ENCODE results near the gene BANF1.
A peak's percentile ranks its signal among the peaks of the same experiment; 100 is the strongest.
"Not testable (repeated sequence)": the region's sequence is repeated elsewhere in the genome, so short reads cannot be mapped to it uniquely, and the experiment has no call there.

The BANF1 gene

GRCh38 chr11:65987336-65987735 lies 15.0 kb upstream of the BANF1 start:
- TF ChIP-seq GATA1 (IDR thresholded peaks at IDR 0.05; ENCODE audit: low read depth, low read length) (no peak), POLR2A (IDR thresholded peaks at IDR 0.05; ENCODE audit: low read length) (no peak)
- DNase-seq: no peak

- TF ChIP-seq POLR2A (IDR thresholded peaks at IDR 0.05; ENCODE audit: low read length): no peak
- TF ChIP-seq GATA1 (IDR thresholded peaks at IDR 0.05; ENCODE audit: low read depth, low read length): no peak
- DNase-seq: peak; percentile 95 to 97
Observed at GRCh38 chr11:65988791-65989592, 13.3 kb upstream of the BANF1 start.

- no peak for DNase-seq
- no peak for TF ChIP-seq POLR2A (IDR thresholded peaks at IDR 0.05; ENCODE audit: low read length)
Observed at GRCh38 chr11:65992056-65992455, 10.2 kb upstream of the BANF1 start.

- TF ChIP-seq POLR2A (IDR thresholded peaks at IDR 0.05; ENCODE audit: low read length) (no peak), GATA1 (IDR thresholded peaks at IDR 0.05; ENCODE audit: low read depth, low read length) (no peak)
- DNase-seq: peak; percentile 17 to 72
Observed at GRCh38 chr11:65997286-65997685, 5.0 kb upstream of the BANF1 start.

- DNase-seq: no peak
- TF ChIP-seq POLR2A (IDR thresholded peaks at IDR 0.05; ENCODE audit: low read length) (no peak), GATA1 (IDR thresholded peaks at IDR 0.05; ENCODE audit: low read depth, low read length) (no peak)
Observed at GRCh38 chr11:66002648-66003225, 434 bp downstream of the BANF1 start.

GRCh38 chr11:66003291-66003690 lies 988 bp downstream of the BANF1 start:
- DNase-seq: no peak
- TF ChIP-seq POLR2A (IDR thresholded peaks at IDR 0.05; ENCODE audit: low read length): no peak
- no peak for TF ChIP-seq GATA1 (IDR thresholded peaks at IDR 0.05; ENCODE audit: low read depth, low read length)

- no peak for DNase-seq
- TF ChIP-seq GATA1 (IDR thresholded peaks at IDR 0.05; ENCODE audit: low read depth, low read length): no peak
- no peak for TF ChIP-seq POLR2A (IDR thresholded peaks at IDR 0.05; ENCODE audit: low read length)
Observed at GRCh38 chr11:66004186-66004585, 1.9 kb downstream of the BANF1 start.

GRCh38 chr11:66006134-66006890 lies 4.0 kb downstream of the BANF1 start:
- no peak for DNase-seq
- TF ChIP-seq POLR2A (IDR thresholded peaks at IDR 0.05; ENCODE audit: low read length) (no peak), GATA1 (IDR thresholded peaks at IDR 0.05; ENCODE audit: low read depth, low read length) (no peak)

- no peak for TF ChIP-seq GATA1 (IDR thresholded peaks at IDR 0.05; ENCODE audit: low read depth, low read length)
- TF ChIP-seq POLR2A (IDR thresholded peaks at IDR 0.05; ENCODE audit: low read length): no peak
- no peak for DNase-seq
Observed at GRCh38 chr11:66006891-66007176, 4.5 kb downstream of the BANF1 start.

GRCh38 chr11:66007201-66007634 lies 4.9 kb downstream of the BANF1 start:
- DNase-seq: peak; percentile 35 to 39
- TF ChIP-seq POLR2A (IDR thresholded peaks at IDR 0.05; ENCODE audit: low read length) (no peak), GATA1 (IDR thresholded peaks at IDR 0.05; ENCODE audit: low read depth, low read length) (no peak)

GRCh38 chr11:66008095-66008467 lies 5.8 kb downstream of the BANF1 start:
- TF ChIP-seq GATA1 (IDR thresholded peaks at IDR 0.05; ENCODE audit: low read depth, low read length): no peak
- TF ChIP-seq POLR2A (IDR thresholded peaks at IDR 0.05; ENCODE audit: low read length): no peak
- DNase-seq: no peak

GRCh38 chr11:66008468-66009101 lies 6.3 kb downstream of the BANF1 start:
- no peak for TF ChIP-seq GATA1 (IDR thresholded peaks at IDR 0.05; ENCODE audit: low read depth, low read length)
- TF ChIP-seq POLR2A (IDR thresholded peaks at IDR 0.05; ENCODE audit: low read length): no peak
- no peak for DNase-seq

- DNase-seq: not testable (repeated sequence)
Observed at GRCh38 chr11:66010036-66010435, 7.7 kb downstream of the BANF1 start.

GRCh38 chr11:66011239-66011784 lies 9.0 kb downstream of the BANF1 start:
- no peak for TF ChIP-seq POLR2A (IDR thresholded peaks at IDR 0.05; ENCODE audit: low read length)
- TF ChIP-seq GATA1 (IDR thresholded peaks at IDR 0.05; ENCODE audit: low read depth, low read length): no peak
- DNase-seq: no peak

All from erythroblast (primary cell).